HCT116 (cell line): ENCODE data around the gene ATG4A. TPM values are rescaled to one million over a fixed set of nuclear protein-coding genes. Genes with fewer than 3 reads are reported as not detected.

ENCODE experiments used
- ATAC-seq: fragments of 200-7000 bp; cut with Tn5 transposase; 2 replicates; pipeline ENCODE4 v1.9.1; 2020; ENCODE audit warnings: mild to moderate bottlenecking, moderate library complexity
- BruUV-seq: library from RNA; stranded (reverse); fragments of 400-500 nt; replicated peaks from 2 replicates; lab custom pipeline; 2021; lab: Mats Ljungman, UMichigan
- CTCF ChIA-PET: fragments of 300-600 bp; sonication (Branson Sonifier 250); formaldehyde crosslinking; loops from one replicate; lab custom pipeline; 2021; ENCODE audit warnings: antibody characterized with exemption; lab: Charles Lee
- POLR2A ChIA-PET: fragments of 300-600, 350-600 bp; sonication (Branson Sonifier 250); formaldehyde crosslinking; loops from one replicate; lab custom pipeline; 2021; ENCODE audit warnings: antibody characterized with exemption; lab: Charles Lee
- RAD21 ChIA-PET, 2 experiments: fragments of 300-600 bp; sonication (Branson Sonifier 250); formaldehyde crosslinking; loops; one replicate each; lab custom pipeline; 2023; ENCODE audit warnings: low total read pairs in 2 of 2; ENCODE audit not compliant: uncharacterized antibody in 2 of 2, unreplicated experiment in 2 of 2, low non-redundant PET in 1 of 2; lab: Charles Lee
- DNase-seq: peaks from one replicate; pipeline ENCODE4 v3.0.0-alpha.2; 2010; ENCODE audit warnings: low read depth, low spot score
- H2AFZ ChIP-seq: fragments of 200-600 bp; shearing (Covaris generic), sonication (generic); 2 replicates; pipeline ENCODE4 v1.6.1; 2017; ENCODE audit warnings: low read depth, mixed run types, mixed read lengths, antibody characterized with exemption, low read length; ENCODE audit not compliant: poor library complexity, severe bottlenecking
- H3K27ac ChIP-seq: 2 replicates; pipeline ENCODE4 v1.5.1; 2012; ENCODE audit warnings: low read depth, low read length
- H3K27me3 ChIP-seq: fragments of 200-600 bp; sonication (generic); 2 replicates; pipeline ENCODE4 v1.6.1; 2016; ENCODE audit warnings: mixed run types, low read length, mixed read lengths; ENCODE audit not compliant: insufficient read depth
- H3K36me3 ChIP-seq, 2 experiments: fragments of 200-500 bp in 1 of 2; fragments of 200-600 bp in 1 of 2; sonication (Bioruptor generic) in 1 of 2; sonication (generic) in 1 of 2; 2 replicates each; pipeline versions ENCODE4 v1.5.1 to v1.6.1; 2014 to 2016; ENCODE audit warnings: low read length in 2 of 2, inconsistent platforms in 1 of 2, mixed read lengths in 1 of 2, mixed run types in 1 of 2; ENCODE audit not compliant: insufficient read depth in 2 of 2, control insufficient read depth in 1 of 2
- H3K4me1 ChIP-seq, 2 experiments: fragments of 200-600 bp in 1 of 2; sonication (generic) in 1 of 2; 2 replicates each; pipeline versions ENCODE4 v1.5.1 to v1.6.1; 2012 to 2017; ENCODE audit warnings: low read length in 2 of 2, inconsistent platforms in 1 of 2, mild to moderate bottlenecking in 1 of 2, mixed read lengths in 1 of 2, mixed run types in 1 of 2, moderate library complexity in 1 of 2; ENCODE audit not compliant: insufficient read depth in 2 of 2, control insufficient read depth in 1 of 2
- H3K4me2 ChIP-seq: fragments of 200-600 bp; sonication (generic); 2 replicates; pipeline ENCODE4 v1.6.1; 2017; ENCODE audit warnings: mixed run types, low read length, mixed read lengths
- H3K4me3 ChIP-seq, 2 experiments: fragments of 200-600 bp in 1 of 2; sonication (generic) in 1 of 2; replicated peaks in 1 of 2; 2 replicates each; pipeline ENCODE4 v1.5.1; 2011 to 2016; ENCODE audit warnings: low read length in 2 of 2, control low read depth in 1 of 2, low read depth in 1 of 2, mild to moderate bottlenecking in 1 of 2, mixed read lengths in 1 of 2, mixed run types in 1 of 2
- H3K79me2 ChIP-seq: fragments of 200-600 bp; sonication (generic); 2 replicates; pipeline ENCODE4 v1.6.1; 2017; ENCODE audit warnings: mild to moderate bottlenecking, mixed run types, low read length, moderate library complexity, mixed read lengths; ENCODE audit not compliant: insufficient read depth
- H3K9ac ChIP-seq: fragments of 200-600 bp; sonication (generic); 2 replicates; pipeline ENCODE4 v1.6.1; 2016; ENCODE audit warnings: low read length, mixed read lengths
- H3K9me2 ChIP-seq: fragments of 200-600 bp; sonication (generic), shearing (Covaris generic); 2 replicates; pipeline ENCODE4 v1.6.1; 2017; ENCODE audit warnings: mixed run types, mild to moderate bottlenecking, moderate library complexity; ENCODE audit not compliant: insufficient read depth
- H3K9me3 ChIP-seq, 2 experiments: fragments of 200-500 bp in 1 of 2; fragments of 200-600 bp in 1 of 2; sonication (Bioruptor generic) in 1 of 2; sonication (generic) in 1 of 2; 2 replicates each; pipeline ENCODE4 v1.6.1; 2014 to 2017; ENCODE audit warnings: low read length in 2 of 2, mixed read lengths in 2 of 2, inconsistent platforms in 1 of 2, low read depth in 1 of 2, mild to moderate bottlenecking in 1 of 2, mixed run types in 1 of 2, moderate library complexity in 1 of 2; ENCODE audit not compliant: control insufficient read depth in 1 of 2, insufficient read depth in 1 of 2
- H4K20me1 ChIP-seq: fragments of 200-600 bp; sonication (generic), shearing (Covaris generic); 2 replicates; pipeline ENCODE4 v1.6.1; 2017; ENCODE audit warnings: mixed run types, mild to moderate bottlenecking, moderate library complexity; ENCODE audit not compliant: insufficient read depth
- ATF3 ChIP-seq: IDR thresholded peaks from 2 replicates; pipeline ENCODE4 v1.6.1; 2012
- CEBPB ChIP-seq: IDR thresholded peaks from 2 replicates; pipeline ENCODE4 v1.6.1; 2012; ENCODE audit warnings: low read depth
- EGR1 ChIP-seq: IDR thresholded peaks from 2 replicates; pipeline ENCODE4 v1.6.1; 2012; ENCODE audit warnings: low read depth
- ELF1 ChIP-seq: IDR thresholded peaks from 2 replicates; pipeline ENCODE4 v1.6.1; 2012; ENCODE audit warnings: low read depth, borderline replicate concordance
- EZH2 ChIP-seq: fragments of 200-600 bp; sonication (generic); IDR thresholded peaks from 2 replicates; pipeline ENCODE4 v1.6.1; 2017; ENCODE audit warnings: antibody characterized with exemption, mixed run types
- FOSL1 ChIP-seq: IDR thresholded peaks from 2 replicates; pipeline ENCODE4 v1.6.1; 2012; ENCODE audit warnings: low read depth
- JUND ChIP-seq: IDR thresholded peaks from 2 replicates; pipeline ENCODE4 v1.6.1; 2012
- MAX ChIP-seq: IDR thresholded peaks from 2 replicates; pipeline ENCODE4 v1.6.1; 2012
- POLR2A ChIP-seq: IDR thresholded peaks from 2 replicates; pipeline ENCODE4 v1.7.0; 2011; ENCODE audit warnings: borderline replicate concordance; ENCODE audit not compliant: insufficient read depth, insufficient read length; ENCODE audit errors: extremely low read depth
- POLR2AphosphoS5 ChIP-seq: IDR thresholded peaks from 2 replicates; pipeline ENCODE4 v1.6.1; 2011; ENCODE audit warnings: mild to moderate bottlenecking, low read depth, low read length, moderate library complexity
- RAD21 ChIP-seq: IDR thresholded peaks from 2 replicates; pipeline ENCODE4 v1.6.1; 2012; ENCODE audit warnings: low read depth, mild to moderate bottlenecking
- SP1 ChIP-seq: IDR thresholded peaks from 2 replicates; pipeline ENCODE4 v1.6.1; 2012; ENCODE audit warnings: low read depth
- TCF7L2 ChIP-seq: IDR thresholded peaks from 2 replicates; pipeline ENCODE4 v1.7.0; 2011; ENCODE audit warnings: borderline replicate concordance, inconsistent platforms; ENCODE audit not compliant: insufficient read depth, insufficient read length; ENCODE audit errors: extremely low read depth
- ZFX ChIP-seq: fragments of 450-650 bp; IDR thresholded peaks from 2 replicates; pipeline ENCODE4 v1.6.1; 2017
- ZNF274 ChIP-seq: fragments of 200-500 bp; sonication (Bioruptor generic); IDR thresholded peaks from 2 replicates; pipeline ENCODE4 v1.6.1; 2014; ENCODE audit warnings: mild to moderate bottlenecking, low read depth, low read length, inconsistent platforms
- intact Hi-C: fragments of 100-400 bp; cut with micrococcal nuclease; formaldehyde crosslinking; loops from 2 replicates; pipeline ENCODE4 v1.10.0; 2022
- total RNA-seq: library from RNA; stranded (reverse); gene quantifications from one replicate; pipeline ENCODE4 v1.2.1, GENCODE V29; 2021; ENCODE audit not compliant: unreplicated experiment
- TF ChIP-seq, protein P1 (sequence below): IDR thresholded peaks from 2 replicates; pipeline ENCODE4 v1.6.1; 2012; ENCODE audit warnings: low read depth

The ATG4A gene
- total RNA-seq, 1 experiment from 2014 or later = 4.1 TPM

DNA sequence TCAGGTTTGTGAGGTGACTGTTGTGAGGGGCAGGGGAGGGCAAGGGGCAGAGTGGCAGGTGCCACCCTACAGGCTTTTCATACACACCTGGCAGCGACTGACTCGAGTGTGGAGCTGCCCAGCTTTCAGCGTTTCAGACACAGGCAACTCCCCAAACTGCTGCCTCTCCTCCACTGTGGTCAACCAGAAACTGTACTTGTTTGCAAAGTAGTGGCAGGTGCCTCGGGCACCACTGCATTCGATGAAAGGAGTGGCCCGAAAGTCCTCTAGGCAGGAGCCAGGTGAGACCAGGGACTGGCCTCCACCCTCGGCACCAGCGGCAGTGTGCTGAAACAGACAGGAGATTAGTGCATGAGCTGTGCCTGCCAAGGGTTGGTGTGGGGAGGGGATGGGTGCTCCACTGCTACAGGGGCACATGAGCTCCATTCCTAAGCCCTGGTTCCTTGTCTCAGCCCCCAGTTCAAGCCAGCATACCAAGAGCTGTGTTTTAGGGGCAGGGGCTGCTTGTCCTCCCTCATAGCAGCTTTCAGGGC lies 65.4 kb downstream of the ATG4A start:
- CTCF ChIA-PET = no interaction called here

More for the DNA sequence above, 65.4 kb downstream of the ATG4A start:
- Histone ChIP-seq H3K36me3 (no peaks in the 10 kb centered on the region), H4K20me1 (no peaks in the 10 kb centered on the region), H3K9me2 (no peaks in the 10 kb centered on the region), H3K79me2 (no peaks in the 10 kb centered on the region), H3K27me3 (no peaks in the 10 kb centered on the region), H3K9ac (no peak overlapping the region), H2AFZ (no peak overlapping the region), H3K27ac (no peak overlapping the region), H3K4me2 (no peak overlapping the region), H3K4me1 (peaks cover 2 to 8% of the 10 kb centered on the region in 2 experiments; a peak in 1 of 4 replicates), H3K4me3 (no peak overlapping the region), H3K9me3 (no peaks in the 10 kb centered on the region)
- DNase-seq (no peak), ATAC-seq (no peak)
- ChIA-PET POLR2A (no interaction called here), RAD21 (no interaction called here)
- TF ChIP-seq RAD21 = no peak
- TF ChIP-seq ELF1 = no peak
- TF ChIP-seq MAX = no peak
- no peak for TF ChIP-seq JUND
- TF ChIP-seq FOSL1 = no peak
- no peak for TF ChIP-seq TCF7L2
- no peak for TF ChIP-seq EZH2
- no peak for TF ChIP-seq ZFX
- no peak for TF ChIP-seq EGR1
- TF ChIP-seq SP1 = no peak
- TF ChIP-seq CEBPB = no peak
- TF ChIP-seq, protein P1, sequence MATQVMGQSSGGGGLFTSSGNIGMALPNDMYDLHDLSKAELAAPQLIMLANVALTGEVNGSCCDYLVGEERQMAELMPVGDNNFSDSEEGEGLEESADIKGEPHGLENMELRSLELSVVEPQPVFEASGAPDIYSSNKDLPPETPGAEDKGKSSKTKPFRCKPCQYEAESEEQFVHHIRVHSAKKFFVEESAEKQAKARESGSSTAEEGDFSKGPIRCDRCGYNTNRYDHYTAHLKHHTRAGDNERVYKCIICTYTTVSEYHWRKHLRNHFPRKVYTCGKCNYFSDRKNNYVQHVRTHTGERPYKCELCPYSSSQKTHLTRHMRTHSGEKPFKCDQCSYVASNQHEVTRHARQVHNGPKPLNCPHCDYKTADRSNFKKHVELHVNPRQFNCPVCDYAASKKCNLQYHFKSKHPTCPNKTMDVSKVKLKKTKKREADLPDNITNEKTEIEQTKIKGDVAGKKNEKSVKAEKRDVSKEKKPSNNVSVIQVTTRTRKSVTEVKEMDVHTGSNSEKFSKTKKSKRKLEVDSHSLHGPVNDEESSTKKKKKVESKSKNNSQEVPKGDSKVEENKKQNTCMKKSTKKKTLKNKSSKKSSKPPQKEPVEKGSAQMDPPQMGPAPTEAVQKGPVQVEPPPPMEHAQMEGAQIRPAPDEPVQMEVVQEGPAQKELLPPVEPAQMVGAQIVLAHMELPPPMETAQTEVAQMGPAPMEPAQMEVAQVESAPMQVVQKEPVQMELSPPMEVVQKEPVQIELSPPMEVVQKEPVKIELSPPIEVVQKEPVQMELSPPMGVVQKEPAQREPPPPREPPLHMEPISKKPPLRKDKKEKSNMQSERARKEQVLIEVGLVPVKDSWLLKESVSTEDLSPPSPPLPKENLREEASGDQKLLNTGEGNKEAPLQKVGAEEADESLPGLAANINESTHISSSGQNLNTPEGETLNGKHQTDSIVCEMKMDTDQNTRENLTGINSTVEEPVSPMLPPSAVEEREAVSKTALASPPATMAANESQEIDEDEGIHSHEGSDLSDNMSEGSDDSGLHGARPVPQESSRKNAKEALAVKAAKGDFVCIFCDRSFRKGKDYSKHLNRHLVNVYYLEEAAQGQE = no peak
- no peak for TF ChIP-seq ATF3
- no peak for TF ChIP-seq POLR2A
- TF ChIP-seq ZNF274 = no peak
- TF ChIP-seq POLR2AphosphoS5 = no peak
- intact Hi-C loops = no loop called here
- BruUV-seq = no TSS peak
